ENCODE results near the gene ZNF746. TPM values are rescaled to one million over a fixed set of nuclear protein-coding genes. Genes with fewer than 3 reads are reported as not detected.

Gene ZNF746
- total RNA-seq, 1 experiment from 2014 or later = 22.0 TPM

DNA sequence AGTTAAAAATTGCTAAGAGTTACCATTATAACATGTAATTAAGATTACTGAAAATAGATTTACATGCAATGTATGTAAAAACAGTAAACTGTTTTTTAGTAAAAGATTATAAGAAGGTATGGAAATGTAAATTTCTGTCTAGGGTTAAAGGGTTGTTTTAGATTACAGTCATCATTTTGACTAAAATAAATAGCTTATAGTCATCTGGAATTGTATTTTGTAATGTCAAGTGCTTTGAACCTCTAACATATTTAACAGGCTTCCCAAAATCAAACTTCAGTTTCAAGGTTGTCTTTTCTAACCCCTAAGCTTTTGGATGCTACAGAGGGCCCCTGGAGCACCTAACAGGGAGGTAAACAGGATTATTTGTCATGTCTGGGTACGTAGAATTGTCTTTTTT is 35.0 kb upstream of the ZNF746 start:
- H3K36me3 Mint-ChIP-seq (ENCODE audit: insufficient read depth, unreplicated experiment) = no peaks in the 10 kb centered on the region
- intact Hi-C loops (cut with micrococcal nuclease) = no loop called here
- DNase-seq (ENCODE audit: unreplicated experiment) = no peak
- H3K4me1 Mint-ChIP-seq (ENCODE audit: insufficient read depth, unreplicated experiment) = no peaks in the 10 kb centered on the region
- CTCF ChIA-PET = interaction anchor here (0.7 kb wide), 1 partner anchor 28 kb away, joined by 3 read pairs; no protein-coding TSS in a partner anchor
- no TSS peak for BruUV-seq (replicated peaks)
- H3K9me3 Mint-ChIP-seq (ENCODE audit: unreplicated experiment) = peaks cover 16% of the 10 kb centered on the region
- H3K27me3 Mint-ChIP-seq (ENCODE audit: insufficient read depth, unreplicated experiment) = no peaks in the 10 kb centered on the region
- TF ChIP-seq, protein P1, sequence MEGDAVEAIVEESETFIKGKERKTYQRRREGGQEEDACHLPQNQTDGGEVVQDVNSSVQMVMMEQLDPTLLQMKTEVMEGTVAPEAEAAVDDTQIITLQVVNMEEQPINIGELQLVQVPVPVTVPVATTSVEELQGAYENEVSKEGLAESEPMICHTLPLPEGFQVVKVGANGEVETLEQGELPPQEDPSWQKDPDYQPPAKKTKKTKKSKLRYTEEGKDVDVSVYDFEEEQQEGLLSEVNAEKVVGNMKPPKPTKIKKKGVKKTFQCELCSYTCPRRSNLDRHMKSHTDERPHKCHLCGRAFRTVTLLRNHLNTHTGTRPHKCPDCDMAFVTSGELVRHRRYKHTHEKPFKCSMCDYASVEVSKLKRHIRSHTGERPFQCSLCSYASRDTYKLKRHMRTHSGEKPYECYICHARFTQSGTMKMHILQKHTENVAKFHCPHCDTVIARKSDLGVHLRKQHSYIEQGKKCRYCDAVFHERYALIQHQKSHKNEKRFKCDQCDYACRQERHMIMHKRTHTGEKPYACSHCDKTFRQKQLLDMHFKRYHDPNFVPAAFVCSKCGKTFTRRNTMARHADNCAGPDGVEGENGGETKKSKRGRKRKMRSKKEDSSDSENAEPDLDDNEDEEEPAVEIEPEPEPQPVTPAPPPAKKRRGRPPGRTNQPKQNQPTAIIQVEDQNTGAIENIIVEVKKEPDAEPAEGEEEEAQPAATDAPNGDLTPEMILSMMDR (IDR thresholded peaks at IDR 0.05; ENCODE audit: unreplicated experiment) = no peak
- no peak overlapping the region for H3K4me3 Mint-ChIP-seq (ENCODE audit: unreplicated experiment)
- POLR2A ChIA-PET = interaction anchor here (0.6 to 0.9 kb wide), 2 partner anchors 25 to 29 kb away, joined by 3 read pairs; no protein-coding TSS in a partner anchor
- H3K27ac Mint-ChIP-seq (ENCODE audit: low read depth, unreplicated experiment) = no peak overlapping the region

DNA sequence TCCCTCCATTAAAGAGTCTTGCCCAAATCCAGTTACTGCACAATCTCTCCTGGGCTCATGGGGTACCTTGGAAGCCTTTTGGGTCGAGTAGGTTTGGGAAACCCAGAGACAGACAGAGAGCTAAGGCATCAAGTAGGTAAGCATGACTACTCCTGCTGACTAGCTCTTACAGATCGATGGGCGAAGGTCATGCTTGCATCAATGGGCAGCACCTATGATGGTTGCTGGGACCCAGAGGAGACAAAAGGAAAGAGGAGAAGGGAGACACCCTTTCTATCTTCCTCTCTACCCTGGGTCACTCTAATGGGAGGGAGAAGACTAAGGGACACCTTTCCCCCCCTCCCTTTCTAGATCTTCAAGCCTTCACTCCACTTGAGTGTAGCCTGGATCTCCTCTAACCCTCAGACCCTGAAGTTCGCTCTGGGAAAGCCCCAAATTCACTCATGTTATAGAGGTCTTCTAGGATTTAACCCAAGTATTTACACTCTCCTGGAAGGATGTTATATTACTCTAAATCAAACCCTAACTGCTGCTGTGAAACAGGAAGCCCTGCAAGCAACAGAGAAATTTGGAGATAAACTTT is 31.6 kb upstream of the ZNF746 start:
- intact Hi-C loops (cut with micrococcal nuclease) = no loop called here
- H3K9me3 Mint-ChIP-seq (ENCODE audit: unreplicated experiment) = peaks cover 16% of the 10 kb centered on the region
- ChIA-PET CTCF (no interaction called here), POLR2A (no interaction called here)
- no TSS peak for BruUV-seq (replicated peaks)
- H3K4me3 Mint-ChIP-seq (ENCODE audit: unreplicated experiment) = no peak overlapping the region
- TF ChIP-seq, protein P1 (IDR thresholded peaks at IDR 0.05; ENCODE audit: unreplicated experiment) = no peak
- no peak overlapping the region for H3K27ac Mint-ChIP-seq (ENCODE audit: low read depth, unreplicated experiment)
- no peaks in the 10 kb centered on the region for H3K27me3 Mint-ChIP-seq (ENCODE audit: insufficient read depth, unreplicated experiment)
- no peaks in the 10 kb centered on the region for H3K4me1 Mint-ChIP-seq (ENCODE audit: insufficient read depth, unreplicated experiment)
- DNase-seq (ENCODE audit: unreplicated experiment) = peak; percentile 16
- H3K36me3 Mint-ChIP-seq (ENCODE audit: insufficient read depth, unreplicated experiment) = no peaks in the 10 kb centered on the region

DNA sequence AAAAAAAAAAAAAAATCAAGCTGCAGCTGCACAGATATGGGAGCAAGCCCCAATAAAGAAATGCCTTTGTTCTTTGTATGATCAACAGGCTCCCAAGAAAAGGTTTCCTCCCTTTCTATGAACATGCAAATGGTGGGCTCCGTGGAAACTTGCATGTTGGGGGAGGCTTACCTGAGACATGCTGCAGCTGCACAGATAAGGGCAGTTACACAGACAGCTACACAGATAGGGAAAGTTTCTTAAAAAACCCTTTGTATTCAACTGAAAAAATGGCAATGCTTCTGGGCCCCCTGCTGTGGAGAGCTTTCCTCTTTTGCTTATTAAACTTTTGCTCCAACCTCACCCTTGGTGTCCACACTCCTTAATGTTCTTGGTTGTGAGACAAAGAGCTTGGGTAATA is 29.8 kb upstream of the ZNF746 start:
- POLR2A ChIA-PET = interaction anchor here (0.6 kb wide), 1 partner anchor 13 kb away, joined by 3 read pairs; no protein-coding TSS in a partner anchor
- TF ChIP-seq, protein P1 (IDR thresholded peaks at IDR 0.05; ENCODE audit: unreplicated experiment) = no peak
- CTCF ChIA-PET = interaction anchor here (0.6 to 0.7 kb wide), 2 partner anchors 18 to 104 kb away, joined by 3 to 4 read pairs; no protein-coding TSS in a partner anchor
- H3K36me3 Mint-ChIP-seq (ENCODE audit: insufficient read depth, unreplicated experiment) = no peaks in the 10 kb centered on the region
- H3K4me1 Mint-ChIP-seq (ENCODE audit: insufficient read depth, unreplicated experiment) = no peaks in the 10 kb centered on the region
- H3K27me3 Mint-ChIP-seq (ENCODE audit: insufficient read depth, unreplicated experiment) = no peaks in the 10 kb centered on the region
- H3K4me3 Mint-ChIP-seq (ENCODE audit: unreplicated experiment) = no peak overlapping the region
- intact Hi-C loops (cut with micrococcal nuclease) = no loop called here
- DNase-seq (ENCODE audit: unreplicated experiment) = no peak
- H3K27ac Mint-ChIP-seq (ENCODE audit: low read depth, unreplicated experiment) = no peak overlapping the region
- no TSS peak for BruUV-seq (replicated peaks)
- H3K9me3 Mint-ChIP-seq (ENCODE audit: unreplicated experiment) = peaks cover 16% of the 10 kb centered on the region

DNA sequence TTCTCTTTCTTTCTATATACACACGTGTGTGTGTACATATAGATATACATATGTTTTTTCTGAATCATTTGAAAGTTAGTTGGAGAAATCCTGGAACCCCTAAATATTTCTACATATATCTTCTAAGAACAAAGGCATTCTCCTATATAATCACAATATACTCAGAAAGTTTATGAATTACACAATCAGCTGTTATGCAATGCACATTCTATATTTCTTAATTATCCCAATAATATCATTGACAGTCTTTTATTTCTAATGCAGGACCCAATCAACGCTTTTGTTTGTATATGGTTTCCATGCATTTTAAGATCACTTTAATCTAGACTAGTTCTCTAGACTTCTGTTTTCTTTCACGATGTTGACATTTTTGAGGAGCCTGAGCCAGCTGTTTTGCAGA is 27.7 kb upstream of the ZNF746 start:
- no peaks in the 10 kb centered on the region for H3K27me3 Mint-ChIP-seq (ENCODE audit: insufficient read depth, unreplicated experiment)
- no peak for DNase-seq (ENCODE audit: unreplicated experiment)
- CTCF ChIA-PET = interaction anchor here (0.5 kb wide), 1 partner anchor 80 kb away, joined by 3 read pairs; no protein-coding TSS in a partner anchor

More for the DNA sequence above, 27.7 kb upstream of the ZNF746 start:
- H3K4me3 Mint-ChIP-seq (ENCODE audit: unreplicated experiment) = no peak overlapping the region
- POLR2A ChIA-PET = no interaction called here
- intact Hi-C loops (cut with micrococcal nuclease) = no loop called here
- H3K36me3 Mint-ChIP-seq (ENCODE audit: insufficient read depth, unreplicated experiment) = no peaks in the 10 kb centered on the region
- no peak overlapping the region for H3K27ac Mint-ChIP-seq (ENCODE audit: low read depth, unreplicated experiment)
- H3K9me3 Mint-ChIP-seq (ENCODE audit: unreplicated experiment) = peaks cover 16% of the 10 kb centered on the region
- H3K4me1 Mint-ChIP-seq (ENCODE audit: insufficient read depth, unreplicated experiment) = no peaks in the 10 kb centered on the region
- TF ChIP-seq, protein P1 (IDR thresholded peaks at IDR 0.05; ENCODE audit: unreplicated experiment) = no peak
- BruUV-seq (replicated peaks) = no TSS peak

All from MCF 10A (cell line).